Right ventricle myocardium superior (tissue), 1 donor: Measurements from ENCODE around the gene ATP6V1G1. TPM values are rescaled to one million over a fixed set of nuclear protein-coding genes. Genes with fewer than 3 reads are reported as not detected.
A peak's percentile ranks its signal among the peaks of the same experiment; 100 is the strongest.

Experiments used
- ATAC-seq: fragments of 200-7000 bp; cut with Tn5 transposase; one replicate; pipeline ENCODE4 v1.9.1; 2020; ENCODE audit warnings: mild to moderate bottlenecking; ENCODE audit not compliant: poor library complexity
- DNase-seq: peaks from one replicate; pipeline ENCODE4 v3.0.0-alpha.2; 2020
- intact Hi-C: fragments of 100-400 bp; cut with DNase I; formaldehyde crosslinking; loops from one replicate; pipeline ENCODE4 v1.11.2; 2022
- total RNA-seq: library from RNA; stranded (reverse); fragmentation: NEBNext Ultra II Directional; extraction: Animal tissue kit (Norgen Biotek cat#: 25700); gene quantifications from one replicate; pipeline ENCODE4 v1.2.1, GENCODE V29; 2021
- donor health status: DM: no; HTN: yes; CAD: no; lungs with severe emphysema.

The ATP6V1G1 gene
- total RNA-seq, 1 donor from 2014 or later = 60.2 TPM

DNA sequence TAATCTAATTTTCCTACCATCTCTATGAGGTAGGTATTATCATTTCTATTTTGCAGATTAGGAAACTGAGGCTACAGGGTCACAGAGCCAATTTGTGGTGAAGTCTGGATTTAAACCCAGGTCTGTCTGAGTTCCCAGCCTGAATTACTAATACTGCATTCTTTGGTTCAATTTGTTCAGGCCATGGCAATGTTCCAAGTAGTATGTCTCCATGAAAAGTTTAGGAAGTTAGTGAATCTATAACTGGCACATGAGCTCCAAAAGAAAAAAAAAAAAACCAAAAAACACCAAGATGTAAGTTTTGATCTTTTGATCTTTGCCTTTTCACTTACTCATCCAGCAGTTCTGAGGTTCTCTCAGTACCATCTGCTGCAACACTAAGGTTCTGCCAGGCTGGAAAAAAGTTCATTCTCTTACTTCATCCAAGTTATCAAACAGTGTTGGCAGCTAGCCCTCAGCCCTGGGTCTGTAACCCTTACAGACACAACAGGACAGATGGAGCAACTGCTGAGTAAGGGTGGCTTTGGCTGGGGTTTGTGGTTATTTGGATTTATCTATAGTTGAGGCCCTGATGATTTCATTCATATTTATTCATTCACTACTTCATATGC is 19.1 kb downstream of the ATP6V1G1 start:
- DNase-seq = peak; percentile 67
- intact Hi-C loops = no loop called here
- ATAC-seq = peak; percentile 18

GRCh38 chr9:114607671-114608524 is 20.3 kb downstream of the ATP6V1G1 start:
- ATAC-seq (no peak), DNase-seq (no peak)
- intact Hi-C loops = no loop called here

- no peak for DNase-seq
- intact Hi-C loops = no loop called here
- ATAC-seq = no peak
Observed at GRCh38 chr9:114608525-114608796, 20.9 kb downstream of the ATP6V1G1 start.

GRCh38 chr9:114611516-114612271 is 24.1 kb downstream of the ATP6V1G1 start:
- peak; percentile 89 for ATAC-seq
- intact Hi-C loops = no loop called here
- DNase-seq = peak; percentile 67

- intact Hi-C loops = no loop called here
- DNase-seq (no peak), ATAC-seq (peak; percentile 2)
Observed at GRCh38 chr9:114612272-114612923, 24.8 kb downstream of the ATP6V1G1 start.

- DNase-seq (no peak), ATAC-seq (no peak)
- intact Hi-C loops = no loop called here
Observed at GRCh38 chr9:114613087-114613486, 25.5 kb downstream of the ATP6V1G1 start.

DNA sequence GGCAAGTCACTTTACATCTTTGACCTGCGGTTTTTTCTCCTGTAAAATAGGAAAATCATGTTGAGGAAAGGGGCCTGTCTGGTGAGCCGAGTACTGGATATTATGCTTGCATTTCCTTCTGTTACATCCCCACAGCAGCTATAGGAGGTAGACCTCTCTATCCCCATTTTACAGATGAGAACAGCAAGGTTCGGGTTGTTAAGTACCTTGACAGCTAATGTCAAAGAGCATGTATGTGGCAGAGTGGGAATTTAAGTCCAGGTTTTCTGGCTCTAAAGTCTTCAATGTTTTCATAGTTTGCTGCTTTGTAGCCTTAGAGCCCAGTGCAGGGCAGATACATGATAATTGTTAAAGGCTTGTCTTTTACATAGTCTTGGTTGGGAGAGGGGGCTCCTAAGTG is 26.4 kb downstream of the ATP6V1G1 start:
- ATAC-seq (no peak), DNase-seq (no peak)
- intact Hi-C loops = no loop called here

DNA sequence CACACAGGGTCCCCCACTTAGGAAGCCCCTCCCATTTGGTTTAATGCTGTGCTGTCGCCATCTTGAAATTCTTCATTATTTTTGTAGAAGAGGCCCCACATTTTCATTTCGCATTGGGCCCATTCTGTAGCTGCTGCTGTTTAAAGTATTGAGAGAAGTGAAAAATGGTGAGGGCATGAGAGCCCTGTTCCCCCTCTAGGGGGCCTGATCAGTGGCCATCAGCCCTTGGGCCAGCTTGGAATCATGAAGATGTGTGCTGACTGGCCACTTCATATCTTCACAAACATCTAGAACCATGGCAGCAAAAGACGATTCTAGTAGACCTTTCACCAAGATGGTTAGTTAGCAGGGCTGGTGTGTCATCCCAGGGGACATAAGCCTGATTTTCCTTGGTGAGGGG is 26.8 kb downstream of the ATP6V1G1 start:
- intact Hi-C loops = no loop called here
- ATAC-seq (no peak), DNase-seq (no peak)

- intact Hi-C loops = no loop called here
- ATAC-seq = peak; percentile 47
- DNase-seq = peak; percentile 84
Observed at GRCh38 chr9:114616684-114617520, 29.3 kb downstream of the ATP6V1G1 start.

- ATAC-seq (no peak), DNase-seq (peak; percentile 55)
- intact Hi-C loops = no loop called here
Observed at GRCh38 chr9:114619191-114619761, 31.7 kb downstream of the ATP6V1G1 start.

DNA sequence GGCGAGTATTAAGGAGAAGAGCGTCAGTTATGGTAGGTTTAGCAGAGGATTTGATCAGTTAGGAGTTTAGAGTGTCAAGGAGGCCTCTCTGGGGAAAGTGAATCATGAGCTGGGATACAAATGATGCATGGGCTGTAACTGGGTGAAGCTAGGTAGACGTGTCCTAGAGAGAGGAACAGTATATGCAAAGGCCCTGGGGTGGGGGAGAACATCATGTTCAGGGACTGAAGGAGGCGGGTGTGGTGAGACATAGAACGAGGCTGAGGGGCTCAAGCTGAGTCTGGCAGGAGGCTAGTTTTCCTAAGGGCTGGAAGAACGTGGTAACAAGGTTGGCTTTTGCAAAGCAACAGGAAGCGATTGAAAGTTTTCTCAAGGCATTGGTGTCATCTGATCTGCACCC is 34.0 kb downstream of the ATP6V1G1 start:
- intact Hi-C loops = no loop called here
- no peak for ATAC-seq
- no peak for DNase-seq

DNA sequence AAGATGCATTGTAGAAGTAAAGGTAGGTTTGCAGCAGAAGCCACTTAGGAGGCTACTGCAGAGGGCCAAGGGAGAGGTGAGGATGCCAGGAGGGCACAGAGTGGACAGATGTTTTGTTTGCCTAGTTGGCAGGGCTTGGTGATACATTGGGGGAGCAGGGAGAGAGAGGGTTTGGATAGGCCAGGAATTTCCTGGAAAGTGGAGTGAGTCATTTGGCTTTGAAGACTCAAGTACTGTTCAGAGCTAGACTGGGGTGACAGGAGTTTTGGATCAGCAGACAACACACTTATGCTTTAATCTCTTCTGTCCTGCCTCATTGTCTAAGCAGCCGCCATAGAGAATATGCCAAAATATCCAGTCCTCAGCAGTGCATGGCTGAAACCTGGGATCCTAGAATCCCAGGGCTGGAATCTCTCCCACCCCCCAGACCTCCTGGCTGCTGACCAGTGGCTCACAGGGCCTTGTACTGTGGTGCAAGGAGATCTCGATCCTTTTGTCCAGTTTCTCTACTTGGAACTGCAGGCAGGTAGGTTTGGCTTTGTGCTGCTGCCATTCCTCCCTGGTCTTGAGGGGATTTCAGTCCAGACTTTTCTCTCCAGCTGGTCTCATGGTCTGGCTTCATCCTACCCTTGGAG is 34.5 kb downstream of the ATP6V1G1 start:
- DNase-seq (no peak), ATAC-seq (peak; percentile 51)
- intact Hi-C loops = no loop called here

GRCh38 chr9:114624677-114625076 is 37.1 kb downstream of the ATP6V1G1 start:
- intact Hi-C loops = no loop called here
- DNase-seq = no peak
- ATAC-seq = no peak

GRCh38 chr9:114626415-114627020 is 38.9 kb downstream of the ATP6V1G1 start:
- no peak for ATAC-seq
- no peak for DNase-seq
- intact Hi-C loops = no loop called here

DNA sequence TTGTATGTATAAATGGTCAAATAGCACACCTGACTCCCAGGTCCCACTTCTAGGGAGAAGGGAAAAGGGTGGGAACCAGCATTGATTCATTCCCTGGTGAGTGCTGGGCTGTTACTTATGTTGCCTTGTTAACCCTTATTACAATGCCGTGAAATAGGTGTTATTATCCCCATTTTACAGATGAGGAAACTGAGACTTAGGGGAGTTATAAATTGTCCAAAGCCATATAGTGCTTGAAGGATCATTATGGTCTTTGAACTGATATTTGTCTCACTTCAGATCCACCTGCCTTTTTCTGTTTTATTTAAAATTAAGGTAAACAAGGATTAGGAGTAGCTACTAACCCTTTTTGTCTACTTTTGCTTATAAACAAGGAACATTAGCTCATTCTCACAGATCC is 40.0 kb downstream of the ATP6V1G1 start:
- ATAC-seq (no peak), DNase-seq (no peak)
- intact Hi-C loops = no loop called here

- no peak for ATAC-seq
- DNase-seq = no peak
- intact Hi-C loops = no loop called here
Observed at GRCh38 chr9:114629563-114630090, 42.1 kb downstream of the ATP6V1G1 start.

DNA sequence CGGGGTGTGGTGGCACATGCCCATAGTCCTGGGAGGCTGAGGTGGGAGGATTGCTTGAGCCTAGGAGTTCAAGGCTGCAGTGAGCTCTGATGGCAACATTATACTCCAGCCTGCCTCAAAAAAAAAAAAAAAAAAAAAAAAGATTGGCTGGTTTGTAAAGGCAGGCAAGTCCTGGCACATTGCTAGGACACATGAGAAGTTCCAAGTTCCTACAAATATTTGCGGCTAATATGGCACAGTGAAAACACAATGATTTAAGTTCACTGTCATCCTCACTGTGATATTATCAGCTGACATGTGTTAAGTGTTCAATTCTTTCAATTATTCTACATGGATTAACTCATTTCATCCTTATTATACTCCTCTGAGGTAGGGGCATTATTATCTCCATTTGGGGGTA is 43.6 kb downstream of the ATP6V1G1 start:
- DNase-seq = no peak
- intact Hi-C loops = no loop called here
- ATAC-seq = no peak
